Medulla oblongata (tissue), 1 donor: ENCODE results near the gene FKBP8.
"Not testable (repeated sequence)": the region's sequence is repeated elsewhere in the genome, so short reads cannot be mapped to it uniquely, and the experiment has no call there.

Experiments used
- DNase-seq: peaks from one replicate; pipeline ENCODE4 v3.0.0-alpha.2; 2015; ENCODE audit errors: extremely low spot score

Gene FKBP8

GRCh38 chr19:18542941-18543813 lies at the start of gene FKBP8:
FKBP8 (minus strand) TSS chr19:18543573; CDS start chr19:18541970, 1,603 bp downstream.
- DNase-seq: peak; percentile 94

- not testable (repeated sequence) for DNase-seq
Measured at GRCh38 chr19:18592732-18593131, 49.4 kb upstream of the FKBP8 start.

- no peak for DNase-seq
Measured at GRCh38 chr19:18591735-18592385, 48.5 kb upstream of the FKBP8 start.

GRCh38 chr19:18590273-18591272 lies 47.2 kb upstream of the FKBP8 start:
- DNase-seq: peak; percentile 81

GRCh38 chr19:18589380-18590272 lies 46.3 kb upstream of the FKBP8 start:
- peak; percentile 36 for DNase-seq

- DNase-seq: peak; percentile 81
Measured at GRCh38 chr19:18588611-18589379, 45.4 kb upstream of the FKBP8 start, which contains the start of gene REX1BD. REX1BD (plus strand) TSS chr19:18588798; CDS start chr19:18588802, 4 bp downstream.

GRCh38 chr19:18587962-18588610 lies 44.7 kb upstream of the FKBP8 start:
- no peak for DNase-seq

GRCh38 chr19:18587561-18587960 lies 44.2 kb upstream of the FKBP8 start:
- no peak for DNase-seq

GRCh38 chr19:18586306-18586705 lies 42.9 kb upstream of the FKBP8 start:
- peak; percentile 43 for DNase-seq

- DNase-seq: no peak
Measured at GRCh38 chr19:18580311-18580710, 36.9 kb upstream of the FKBP8 start.

- DNase-seq: no peak
Measured at GRCh38 chr19:18577365-18577914, 34.1 kb upstream of the FKBP8 start.

GRCh38 chr19:18576383-18576782 lies 33.0 kb upstream of the FKBP8 start:
- no peak for DNase-seq

- DNase-seq: no peak
Measured at GRCh38 chr19:18574691-18575291, 31.4 kb upstream of the FKBP8 start.

GRCh38 chr19:18571564-18572344 lies 28.4 kb upstream of the FKBP8 start, which contains the start of gene UBA52:
UBA52 (plus strand) TSS chr19:18571857; CDS start chr19:18573301, 1,444 bp downstream.
- peak; percentile 97 for DNase-seq

GRCh38 chr19:18568367-18568766 lies 25.0 kb upstream of the FKBP8 start:
- DNase-seq: no peak

- no peak for DNase-seq
Measured at GRCh38 chr19:18566953-18567352, 23.6 kb upstream of the FKBP8 start.

- no peak for DNase-seq
Measured at GRCh38 chr19:18562086-18562485, 18.7 kb upstream of the FKBP8 start.

GRCh38 chr19:18559685-18560084 lies 16.3 kb upstream of the FKBP8 start:
- no peak for DNase-seq
